Breast epithelium (tissue), 3 donors: ENCODE measurements around the gene GRIK3.

Experiments used
- CTCF ChIP-seq, 3 donors: fragments of 450-650 bp; IDR thresholded peaks; one replicate each; pipeline ENCODE4 v1.5.1; 2016 to 2017; ENCODE audit warnings: antibody characterized with exemption in 3 of 3, mild to moderate bottlenecking in 3 of 3, moderate library complexity in 3 of 3
- POLR2A ChIP-seq: fragments of 450-650 bp; IDR thresholded peaks from one replicate; pipeline ENCODE4 v1.6.1; 2016; ENCODE audit warnings: antibody characterized with exemption, mild to moderate bottlenecking, moderate library complexity
- POLR2AphosphoS5 ChIP-seq, 3 donors: sonication (generic); formaldehyde crosslinking; IDR thresholded peaks; one replicate each; pipeline ENCODE4 v1.6.1; 2017; ENCODE audit warnings: antibody characterized with exemption in 3 of 3

GRCh38 chr1:36879613-36880012, 154.7 kb downstream of the GRIK3 start:
- TF ChIP-seq POLR2A (no peak), CTCF (IDR thresholded peaks at IDR 0.05) (no peak), POLR2AphosphoS5 (IDR thresholded peaks at IDR 0.05) (no peak)
